ENCODE results near the gene ABCC10.
A peak's percentile ranks its signal among the peaks of the same experiment; 100 is the strongest.
"Not testable (repeated sequence)": the region's sequence is repeated elsewhere in the genome, so short reads cannot be mapped to it uniquely, and the experiment has no call there.

The ABCC10 gene

DNA sequence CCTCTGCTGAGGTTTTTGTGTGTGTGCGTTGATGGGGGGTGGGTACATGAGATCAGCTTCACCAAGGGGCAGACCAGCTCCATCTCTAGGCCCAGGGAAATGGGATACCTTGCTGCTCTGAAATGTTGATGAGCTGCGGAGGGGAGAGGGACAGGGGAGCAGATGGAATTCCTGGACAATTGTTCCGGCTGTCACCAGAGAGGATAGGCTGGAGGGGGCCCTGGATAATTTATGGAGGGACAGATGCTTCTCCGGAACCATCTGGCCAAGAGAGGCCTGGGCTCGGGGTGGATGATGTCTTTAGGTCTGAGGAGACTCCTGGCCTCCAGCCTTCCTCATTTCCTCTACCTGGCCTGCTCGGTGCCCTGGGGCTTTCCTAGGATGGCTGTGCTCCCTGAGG lies 48.2 kb downstream of the ABCC10 start:
- peak; percentile 4 for DNase-seq

DNA sequence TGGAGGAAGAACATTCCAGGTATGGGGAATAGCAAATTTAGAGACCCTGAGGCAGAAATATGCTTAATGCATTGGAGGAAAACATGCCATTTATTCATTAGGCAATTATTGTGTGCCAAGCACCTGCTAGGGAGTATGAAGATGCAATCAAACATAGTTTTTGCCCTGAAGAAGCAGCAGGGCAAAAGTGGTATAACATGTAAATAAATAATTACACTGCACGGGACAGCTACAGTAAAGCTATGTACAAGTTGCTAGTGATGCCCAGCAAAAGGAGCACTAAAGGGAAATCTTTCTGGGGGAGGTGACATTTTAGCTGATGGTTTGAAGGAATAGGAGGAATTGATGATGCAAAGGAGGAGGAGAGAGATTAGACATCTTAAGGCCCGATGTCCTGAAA lies 49.4 kb downstream of the ABCC10 start:
- peak; percentile 14 for DNase-seq

DNA sequence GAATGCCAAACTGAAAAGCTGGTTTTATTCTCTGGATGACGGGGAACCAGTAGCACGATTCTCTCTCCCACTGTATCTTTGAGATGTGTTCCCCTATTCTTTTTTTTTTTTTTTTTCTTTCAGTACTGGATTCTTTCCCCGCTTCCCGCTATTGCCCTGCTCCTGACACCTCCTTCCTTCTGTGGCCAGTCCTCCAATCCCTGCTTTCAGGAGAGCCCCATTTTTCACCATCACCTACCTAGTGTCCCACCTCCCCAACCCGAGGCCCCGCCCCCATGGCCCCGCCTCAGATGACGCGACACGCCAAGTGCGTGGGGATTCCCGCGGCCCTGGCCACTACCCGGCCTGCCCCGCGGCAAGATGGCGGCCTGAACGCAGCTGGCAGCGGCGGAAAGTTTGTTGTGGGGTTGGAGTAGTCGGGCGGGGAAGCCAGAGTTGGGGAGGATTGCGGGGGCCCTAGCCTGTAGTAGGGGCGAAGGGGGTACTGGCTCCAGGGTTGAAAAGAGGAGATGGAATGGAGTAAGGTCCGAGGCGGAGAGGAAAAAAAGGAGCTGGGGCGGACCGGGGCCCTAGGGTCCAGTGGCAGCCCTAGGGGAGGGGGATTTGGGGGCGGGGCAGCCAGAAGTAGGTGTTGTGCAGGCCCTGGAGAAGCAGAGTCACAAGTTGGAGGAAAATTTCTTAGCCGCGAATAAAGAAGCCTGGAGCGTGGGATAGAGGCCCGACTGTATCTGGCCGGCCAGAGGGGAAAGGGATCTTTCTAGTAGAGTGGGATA lies 50.1 kb downstream of the ABCC10 start, which contains the start of gene TJAP1:
Gene TJAP1 (plus strand): TSS at position 336 of the 773 bp plus-strand sequence. CDS start 21,432 bp downstream, outside the sequence.
- peak; percentile 69 for DNase-seq

DNA sequence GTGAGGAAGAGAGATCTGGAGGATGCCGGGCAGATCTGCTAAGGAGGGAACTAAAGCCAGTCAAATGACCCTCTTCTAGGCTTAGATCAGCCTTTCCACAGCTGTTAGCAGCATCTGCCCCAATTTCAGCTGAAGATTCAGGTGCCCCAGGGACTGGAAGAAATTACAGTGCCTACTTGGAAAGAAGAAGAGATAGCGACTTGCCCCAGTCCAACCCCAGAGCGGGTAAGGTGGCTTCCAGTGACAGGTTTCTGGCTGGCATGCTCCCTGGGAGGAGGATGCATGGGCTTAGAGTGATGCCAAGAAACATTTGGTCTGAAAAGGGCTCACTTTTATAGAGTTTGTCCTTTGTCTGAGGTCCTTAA lies 50.6 kb downstream of the ABCC10 start:
- no peak for DNase-seq

DNA sequence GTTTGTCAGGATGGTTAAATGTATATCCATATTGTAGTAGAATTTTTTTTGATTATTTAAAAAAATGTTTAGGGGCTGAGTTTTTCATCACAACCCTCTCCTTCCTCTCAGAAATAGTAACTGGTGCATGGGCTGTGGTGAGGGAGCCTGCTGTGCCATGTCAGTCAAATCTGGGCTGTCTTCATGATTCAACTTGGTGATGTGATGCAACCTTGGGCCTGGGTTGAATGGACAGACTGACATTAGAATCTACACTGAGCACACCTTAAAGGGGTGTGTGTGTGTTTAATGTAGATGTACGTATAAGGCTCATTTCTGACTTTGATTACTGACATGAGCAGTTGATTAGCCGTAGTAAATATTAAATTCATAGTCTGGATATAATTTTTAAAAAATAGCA lies 53.7 kb downstream of the ABCC10 start:
- DNase-seq = no peak

- DNase-seq = no peak
Observed at GRCh38 chr6:43481591-43482236, 54.4 kb downstream of the ABCC10 start.

- no peak for DNase-seq
Observed at GRCh38 chr6:43488667-43489276, 61.4 kb downstream of the ABCC10 start.

DNA sequence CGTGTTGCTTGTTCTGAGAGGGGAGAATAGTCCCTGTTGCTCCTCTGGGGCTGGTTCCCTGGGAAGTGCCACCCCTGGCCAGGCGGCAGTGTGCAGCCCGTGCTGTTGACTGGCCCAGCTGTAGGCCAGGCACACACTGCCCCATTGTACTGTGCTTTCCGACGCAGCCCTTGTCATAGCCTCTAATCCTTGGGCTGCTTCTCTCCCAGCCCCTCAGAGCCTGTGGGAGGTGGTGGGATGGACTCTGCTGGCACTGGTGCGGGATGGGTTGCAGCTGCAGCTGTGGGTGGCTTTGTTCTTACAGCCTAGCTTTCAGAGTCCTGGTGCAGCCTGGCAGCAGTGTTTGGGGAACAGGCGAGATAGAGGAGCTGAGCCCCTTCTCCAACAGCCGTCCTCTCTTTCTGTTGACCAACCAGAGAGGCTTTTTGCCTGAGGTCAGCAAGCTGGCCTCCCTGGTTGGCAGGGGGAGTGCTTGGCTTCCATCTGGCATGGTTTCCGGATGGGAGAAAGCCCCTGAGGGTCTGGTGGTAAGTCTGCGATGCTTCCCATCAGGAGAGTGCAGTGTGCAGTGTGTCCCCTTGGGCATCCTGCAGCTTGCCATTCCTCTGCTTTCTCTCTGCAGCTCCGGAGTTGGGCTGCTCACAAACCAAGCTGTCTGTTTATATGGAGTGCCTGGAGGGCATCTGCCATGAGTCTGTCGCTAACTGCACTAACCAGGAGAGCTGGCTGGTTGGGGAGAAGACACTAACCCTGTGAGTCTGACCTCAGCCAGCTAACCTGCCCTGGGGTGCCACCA lies 62.1 kb downstream of the ABCC10 start:
- DNase-seq = peak; percentile 64

GRCh38 chr6:43490523-43490939 lies 63.2 kb downstream of the ABCC10 start:
- no peak for DNase-seq

- peak; percentile 24 for DNase-seq
Observed at GRCh38 chr6:43491750-43492661, 64.7 kb downstream of the ABCC10 start.

DNA sequence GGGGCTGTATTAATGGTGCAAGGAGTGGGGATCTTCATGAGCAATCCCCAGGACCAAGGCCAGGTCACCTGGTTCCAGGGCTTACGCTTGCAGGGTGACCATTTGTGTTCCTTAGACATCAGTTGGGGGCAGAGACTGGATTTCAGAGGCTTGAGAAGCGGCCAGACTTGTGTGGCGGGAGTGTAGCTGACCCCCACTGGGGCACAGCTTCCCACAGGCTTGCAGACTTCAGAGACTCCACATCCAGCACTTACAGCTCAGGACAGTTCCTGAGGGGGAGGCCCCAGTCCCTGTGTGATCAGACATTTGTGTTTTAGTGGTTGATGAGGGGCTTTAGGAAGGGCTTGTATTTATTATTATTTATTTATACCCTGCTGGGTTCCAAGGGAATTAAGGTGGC lies 65.3 kb downstream of the ABCC10 start:
- no peak for DNase-seq

GRCh38 chr6:43493230-43493629 lies 65.9 kb downstream of the ABCC10 start:
- no peak for DNase-seq

GRCh38 chr6:43493833-43494232 lies 66.5 kb downstream of the ABCC10 start:
- no peak for DNase-seq

- DNase-seq = no peak
Observed at GRCh38 chr6:43494321-43494720, 67.0 kb downstream of the ABCC10 start.

- DNase-seq = no peak
Observed at GRCh38 chr6:43494766-43495165, 67.4 kb downstream of the ABCC10 start.

- no peak for DNase-seq
Observed at GRCh38 chr6:43495409-43495941, 68.1 kb downstream of the ABCC10 start.

- DNase-seq = peak; percentile 22
Observed at GRCh38 chr6:43496370-43497128, 69.2 kb downstream of the ABCC10 start.

GRCh38 chr6:43497129-43497396 lies 69.7 kb downstream of the ABCC10 start:
- no peak for DNase-seq

DNA sequence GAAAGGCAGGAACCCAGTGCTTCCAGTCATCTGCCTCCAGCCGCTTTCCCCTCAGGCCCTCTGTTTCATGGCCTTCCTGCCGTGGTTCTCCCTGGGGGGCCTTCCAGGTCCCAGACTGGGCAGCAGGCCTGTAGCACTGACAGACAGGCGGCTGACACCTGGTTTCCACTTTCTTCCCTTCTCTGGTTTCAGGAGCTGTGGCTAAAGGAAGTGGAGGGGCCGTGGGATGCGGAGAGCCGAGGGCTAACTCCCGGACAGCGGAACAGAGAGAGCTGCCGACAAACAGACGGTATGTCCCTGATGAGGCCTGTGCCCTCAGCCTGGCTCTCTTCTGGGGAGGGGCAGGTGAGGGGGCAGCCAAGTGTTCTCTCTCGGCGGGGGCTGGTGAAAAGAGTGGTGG lies 70.3 kb downstream of the ABCC10 start:
- no peak for DNase-seq

DNA sequence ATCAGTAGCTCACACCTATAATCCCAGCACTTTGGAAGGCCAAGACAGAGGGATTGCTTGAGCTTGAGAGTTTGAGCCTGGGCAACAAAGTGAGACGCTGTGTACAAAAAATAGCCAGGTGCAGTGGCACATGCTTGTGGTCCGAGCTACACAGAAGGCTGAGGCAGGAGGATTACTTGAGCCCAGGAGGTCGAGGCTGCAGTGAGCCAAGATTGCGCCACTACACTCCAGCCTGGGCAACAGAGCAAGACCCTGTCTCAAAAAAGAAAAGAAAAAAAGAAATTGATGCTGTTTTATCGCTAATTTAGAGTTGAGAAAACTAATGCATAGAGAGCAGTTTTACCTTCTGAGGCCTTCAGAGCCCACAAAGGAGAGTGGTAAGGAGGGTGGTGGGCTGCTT lies 71.0 kb downstream of the ABCC10 start:
- not testable (repeated sequence) for DNase-seq

Measured in NCI-H1694 treated with DMSO at 0.1 percent for 48 hours (cell line).